ENCODE measurements around the gene RAB1B. TPM values are rescaled to one million over a fixed set of nuclear protein-coding genes. Genes with fewer than 3 reads are reported as not detected.

The RAB1B gene
- total RNA-seq, 1 donor from 2014 or later, result 138 TPM

GRCh38 chr11:66287889-66288670, 19.6 kb downstream of the RAB1B start:
- TF ChIP-seq, protein P1, sequence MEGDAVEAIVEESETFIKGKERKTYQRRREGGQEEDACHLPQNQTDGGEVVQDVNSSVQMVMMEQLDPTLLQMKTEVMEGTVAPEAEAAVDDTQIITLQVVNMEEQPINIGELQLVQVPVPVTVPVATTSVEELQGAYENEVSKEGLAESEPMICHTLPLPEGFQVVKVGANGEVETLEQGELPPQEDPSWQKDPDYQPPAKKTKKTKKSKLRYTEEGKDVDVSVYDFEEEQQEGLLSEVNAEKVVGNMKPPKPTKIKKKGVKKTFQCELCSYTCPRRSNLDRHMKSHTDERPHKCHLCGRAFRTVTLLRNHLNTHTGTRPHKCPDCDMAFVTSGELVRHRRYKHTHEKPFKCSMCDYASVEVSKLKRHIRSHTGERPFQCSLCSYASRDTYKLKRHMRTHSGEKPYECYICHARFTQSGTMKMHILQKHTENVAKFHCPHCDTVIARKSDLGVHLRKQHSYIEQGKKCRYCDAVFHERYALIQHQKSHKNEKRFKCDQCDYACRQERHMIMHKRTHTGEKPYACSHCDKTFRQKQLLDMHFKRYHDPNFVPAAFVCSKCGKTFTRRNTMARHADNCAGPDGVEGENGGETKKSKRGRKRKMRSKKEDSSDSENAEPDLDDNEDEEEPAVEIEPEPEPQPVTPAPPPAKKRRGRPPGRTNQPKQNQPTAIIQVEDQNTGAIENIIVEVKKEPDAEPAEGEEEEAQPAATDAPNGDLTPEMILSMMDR (IDR thresholded peaks at IDR 0.05), result no peak
- ATAC-seq, result no peak
- no peak for DNase-seq
- intact Hi-C loops (cut with DNase I), result no loop called here
- Histone ChIP-seq H3K27ac (peak overlapping the region; percentile 96), H3K9me3 (no peaks in the 10 kb centered on the region), H3K36me3 (peaks cover 6% of the 10 kb centered on the region), H3K27me3 (peaks cover 21% of the 10 kb centered on the region), H3K4me3 (peak overlapping the region; percentile 78), H3K4me1 (peaks cover 22% of the 10 kb centered on the region)

DNA sequence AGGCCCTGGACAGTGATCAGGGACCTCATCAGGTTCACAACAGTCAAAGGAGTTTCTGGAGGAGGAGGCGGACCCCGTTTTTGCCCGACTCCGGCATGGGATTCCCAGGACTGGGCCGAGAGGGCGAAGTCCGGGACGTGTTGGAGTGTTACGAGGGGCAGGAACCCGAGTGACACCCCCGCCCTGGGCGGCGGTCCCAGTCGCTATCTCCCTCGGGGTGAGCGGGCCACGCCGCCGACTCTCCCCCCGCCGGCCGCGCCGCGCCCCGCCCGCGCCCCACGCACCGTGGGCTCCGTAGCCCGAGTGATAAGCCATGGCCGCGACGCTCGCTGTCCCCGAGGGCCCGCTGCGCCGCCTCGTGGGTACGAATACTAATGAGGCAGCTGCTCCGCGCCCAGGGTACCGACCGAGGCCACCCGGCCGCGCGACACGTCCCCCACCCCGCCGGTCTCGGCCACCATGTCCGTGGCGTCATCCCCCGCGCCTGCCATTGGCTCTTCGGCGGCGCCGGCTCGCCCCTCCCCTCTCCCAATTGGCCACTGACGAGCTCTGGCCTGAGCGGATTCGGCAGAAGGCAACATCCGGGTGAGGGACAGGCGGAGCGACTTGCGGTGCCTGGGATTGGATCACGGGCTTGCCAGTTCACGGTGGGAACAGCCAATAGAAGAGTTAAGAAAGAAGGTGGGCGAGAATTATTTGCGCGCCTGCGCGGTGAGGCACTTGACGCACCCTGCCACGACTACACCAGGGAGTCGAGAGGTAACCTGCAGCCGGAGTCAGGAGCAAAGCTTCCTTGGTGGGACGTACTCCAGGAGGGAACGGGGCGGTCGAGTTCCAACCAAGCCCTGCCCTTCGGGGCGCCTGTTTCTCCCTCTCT, 20.5 kb downstream of the RAB1B start, which contains the start of gene YIF1A:
TSS of gene YIF1A (minus strand) at position 473 of the 877 bp plus-strand sequence. CDS start at position 315, 158 bp downstream.
- TF ChIP-seq, protein P1 (IDR thresholded peaks at IDR 0.05), result peak; percentile 18
- peaks cover 22% of the 10 kb centered on the region for H3K4me1 ChIP-seq
- peaks cover 6% of the 10 kb centered on the region for H3K36me3 ChIP-seq
- DNase-seq (peak; percentile 99), ATAC-seq (peak; percentile 96)
- H3K9me3 ChIP-seq, result no peaks in the 10 kb centered on the region
- H3K27me3 ChIP-seq, result peaks cover 29% of the 10 kb centered on the region
- H3K27ac ChIP-seq, result peak within 1 kb of the TSS; percentile 96
- intact Hi-C loops (cut with DNase I), result no loop called here
- H3K4me3 ChIP-seq, result peak within 1 kb of the TSS; percentile 78

- H3K4me3 ChIP-seq, result peak overlapping the region; percentile 78
- peak; percentile 56 for ATAC-seq
- peak; percentile 90 for DNase-seq
- H3K9me3 ChIP-seq, result no peaks in the 10 kb centered on the region
- H3K4me1 ChIP-seq, result peaks cover 22% of the 10 kb centered on the region
- peak overlapping the region; percentile 85 for H3K27ac ChIP-seq
- intact Hi-C loops (cut with DNase I), result no loop called here
- H3K36me3 ChIP-seq, result no peaks in the 10 kb centered on the region
- H3K27me3 ChIP-seq, result peaks cover 32% of the 10 kb centered on the region
- TF ChIP-seq, protein P1 (IDR thresholded peaks at IDR 0.05), result no peak
Observed at GRCh38 chr11:66289548-66290329, 21.3 kb downstream of the RAB1B start.

- H3K4me3 ChIP-seq, result peak overlapping the region; percentile 78
- intact Hi-C loops (cut with DNase I), result no loop called here
Observed at GRCh38 chr11:66290330-66290621, 21.8 kb downstream of the RAB1B start.

DNA sequence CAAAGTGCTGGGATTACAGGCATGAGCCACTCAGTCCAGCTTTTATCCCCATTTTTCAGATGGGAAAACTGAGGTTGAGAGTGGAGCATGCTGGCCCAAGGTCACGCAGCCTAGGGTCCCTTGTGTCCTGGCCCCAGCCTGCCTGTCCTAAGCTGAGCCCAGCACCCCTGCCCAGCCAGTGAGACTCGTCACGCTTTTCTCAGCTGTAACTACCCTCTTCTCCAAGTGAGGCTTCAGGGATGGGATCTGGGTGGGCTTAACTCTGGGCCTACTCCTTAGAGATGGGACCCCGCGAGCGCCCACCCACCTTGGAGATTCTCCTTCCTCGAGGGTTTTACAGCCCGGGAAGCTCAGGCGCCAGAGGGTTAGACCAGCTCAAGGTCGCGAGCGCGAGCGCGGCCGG, 22.9 kb downstream of the RAB1B start:
- no peak overlapping the region for H3K4me3 ChIP-seq
- H3K27ac ChIP-seq, result no peak overlapping the region
- peaks cover 22% of the 10 kb centered on the region for H3K4me1 ChIP-seq
- TF ChIP-seq, protein P1 (IDR thresholded peaks at IDR 0.05), result no peak
- no peaks in the 10 kb centered on the region for H3K36me3 ChIP-seq
- DNase-seq, result no peak
- H3K27me3 ChIP-seq, result peaks cover 32% of the 10 kb centered on the region
- intact Hi-C loops (cut with DNase I), result no loop called here
- no peak for ATAC-seq
- no peaks in the 10 kb centered on the region for H3K9me3 ChIP-seq

More at GRCh38 chr11:66290330-66290621, 21.8 kb downstream of the RAB1B start:
- DNase-seq, result no peak
- H3K27ac ChIP-seq, result no peak overlapping the region
- H3K4me1 ChIP-seq, result peaks cover 22% of the 10 kb centered on the region
- H3K36me3 ChIP-seq, result no peaks in the 10 kb centered on the region
- peaks cover 32% of the 10 kb centered on the region for H3K27me3 ChIP-seq
- TF ChIP-seq, protein P1 (IDR thresholded peaks at IDR 0.05), result no peak
- no peaks in the 10 kb centered on the region for H3K9me3 ChIP-seq
- ATAC-seq, result no peak

All from upper lobe of right lung (tissue), 1 donor.